GM21423 (cell line): Measurements from ENCODE around the gene ZDHHC20.

Experiments
- ATAC-seq: cut with Tn5 transposase; IDR thresholded peaks from one replicate; pipeline ENCODE4 v1.9.1; 2021; ENCODE audit warnings: mild to moderate bottlenecking, moderate library complexity; ENCODE audit not compliant: unreplicated experiment

ZDHHC20 gene

GRCh38 chr13:21458813-21459701 is at the start of gene ZDHHC20:
Gene ZDHHC20, minus strand, starts transcription at chr13:21459303. Its CDS starts 132 bp downstream, at chr13:21459171.
- ATAC-seq: peak; percentile 93

- no peak for ATAC-seq
Observed at GRCh38 chr13:21504379-21504778, 45.3 kb upstream of the ZDHHC20 start.

GRCh38 chr13:21501686-21502085 is 42.6 kb upstream of the ZDHHC20 start:
- ATAC-seq: no peak

- no peak for ATAC-seq
Observed at GRCh38 chr13:21486322-21486721, 27.2 kb upstream of the ZDHHC20 start.

- no peak for ATAC-seq
Observed at GRCh38 chr13:21483748-21484147, 24.6 kb upstream of the ZDHHC20 start.

GRCh38 chr13:21481359-21481758 is 22.3 kb upstream of the ZDHHC20 start:
- no peak for ATAC-seq

GRCh38 chr13:21478881-21479808 is 20.0 kb upstream of the ZDHHC20 start:
- no peak for ATAC-seq

- ATAC-seq: peak; percentile 87
Observed at GRCh38 chr13:21476893-21477472, 17.9 kb upstream of the ZDHHC20 start.

- ATAC-seq: no peak
Observed at GRCh38 chr13:21475115-21475514, 16.0 kb upstream of the ZDHHC20 start.

GRCh38 chr13:21470785-21471184 is 11.7 kb upstream of the ZDHHC20 start:
- ATAC-seq: no peak

- no peak for ATAC-seq
Observed at GRCh38 chr13:21466527-21466926, 7.4 kb upstream of the ZDHHC20 start.

GRCh38 chr13:21465710-21466160 is 6.6 kb upstream of the ZDHHC20 start:
- ATAC-seq: no peak

GRCh38 chr13:21463424-21463823 is 4.3 kb upstream of the ZDHHC20 start:
- no peak for ATAC-seq

GRCh38 chr13:21461131-21461530 is 2.0 kb upstream of the ZDHHC20 start:
- ATAC-seq: no peak

- ATAC-seq: no peak
Observed at GRCh38 chr13:21458451-21458812, 671 bp downstream of the ZDHHC20 start.

GRCh38 chr13:21453387-21454081 is 5.6 kb downstream of the ZDHHC20 start:
- no peak for ATAC-seq

GRCh38 chr13:21450936-21451335 is 8.2 kb downstream of the ZDHHC20 start:
- ATAC-seq: no peak

GRCh38 chr13:21446656-21447055 is 12.4 kb downstream of the ZDHHC20 start:
- no peak for ATAC-seq

- ATAC-seq: no peak
Observed at GRCh38 chr13:21445759-21446158, 13.3 kb downstream of the ZDHHC20 start.

GRCh38 chr13:21443171-21443570 is 15.9 kb downstream of the ZDHHC20 start:
- ATAC-seq: no peak

- no peak for ATAC-seq
Observed at GRCh38 chr13:21436582-21436981, 22.5 kb downstream of the ZDHHC20 start.
